Activated CD4-positive, CD25-positive, alpha-beta regulatory T cell (primary cell): ENCODE results near the gene CFAP251.
"Not testable (repeated sequence)": the region's sequence is repeated elsewhere in the genome, so short reads cannot be mapped to it uniquely, and the experiment has no call there.

Experiments used
- DNase-seq, 4 experiments: peaks; one replicate each; lab custom pipeline; 2025; lab: John Stamatoyannopoulos, UW

CFAP251 gene, protein sequence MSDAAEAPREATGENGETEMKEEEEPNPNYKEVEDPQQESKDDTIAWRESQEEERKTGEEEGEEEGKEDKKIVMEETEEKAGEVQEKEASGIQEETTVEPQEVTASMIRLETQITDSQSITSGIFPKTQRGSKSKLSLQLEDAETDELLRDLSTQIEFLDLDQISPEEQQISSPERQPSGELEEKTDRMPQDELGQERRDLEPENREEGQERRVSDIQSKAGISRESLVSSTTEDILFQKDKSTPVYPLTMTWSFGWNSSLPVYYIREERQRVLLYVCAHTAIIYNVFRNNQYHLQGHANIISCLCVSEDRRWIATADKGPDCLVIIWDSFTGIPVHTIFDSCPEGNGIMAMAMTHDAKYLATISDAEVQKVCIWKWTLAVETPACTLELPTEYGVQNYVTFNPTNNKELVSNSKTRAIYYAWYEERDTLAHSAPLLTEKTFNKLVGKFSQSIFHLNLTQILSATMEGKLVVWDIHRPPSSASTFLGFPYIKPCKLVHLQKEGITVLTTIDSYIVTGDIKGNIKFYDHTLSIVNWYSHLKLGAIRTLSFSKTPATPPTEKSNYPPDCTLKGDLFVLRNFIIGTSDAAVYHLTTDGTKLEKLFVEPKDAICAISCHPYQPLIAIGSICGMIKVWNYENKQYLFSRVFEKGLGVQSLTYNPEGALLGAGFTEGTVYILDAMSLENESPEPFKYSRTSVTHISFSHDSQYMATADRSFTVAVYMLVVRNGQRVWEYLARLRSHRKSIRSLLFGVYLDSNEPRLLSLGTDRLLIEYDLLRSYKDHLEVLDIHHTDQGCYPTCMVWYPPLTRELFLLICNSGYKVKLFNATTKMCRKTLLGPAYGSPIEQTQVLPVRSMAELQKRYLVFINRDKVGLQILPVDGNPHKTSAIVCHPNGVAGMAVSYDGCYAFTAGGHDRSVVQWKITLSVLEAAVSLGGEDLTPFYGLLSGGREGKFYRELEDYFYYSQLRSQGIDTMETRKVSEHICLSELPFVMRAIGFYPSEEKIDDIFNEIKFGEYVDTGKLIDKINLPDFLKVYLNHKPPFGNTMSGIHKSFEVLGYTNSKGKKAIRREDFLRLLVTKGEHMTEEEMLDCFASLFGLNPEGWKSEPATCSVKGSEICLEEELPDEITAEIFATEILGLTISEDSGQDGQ

DNA sequence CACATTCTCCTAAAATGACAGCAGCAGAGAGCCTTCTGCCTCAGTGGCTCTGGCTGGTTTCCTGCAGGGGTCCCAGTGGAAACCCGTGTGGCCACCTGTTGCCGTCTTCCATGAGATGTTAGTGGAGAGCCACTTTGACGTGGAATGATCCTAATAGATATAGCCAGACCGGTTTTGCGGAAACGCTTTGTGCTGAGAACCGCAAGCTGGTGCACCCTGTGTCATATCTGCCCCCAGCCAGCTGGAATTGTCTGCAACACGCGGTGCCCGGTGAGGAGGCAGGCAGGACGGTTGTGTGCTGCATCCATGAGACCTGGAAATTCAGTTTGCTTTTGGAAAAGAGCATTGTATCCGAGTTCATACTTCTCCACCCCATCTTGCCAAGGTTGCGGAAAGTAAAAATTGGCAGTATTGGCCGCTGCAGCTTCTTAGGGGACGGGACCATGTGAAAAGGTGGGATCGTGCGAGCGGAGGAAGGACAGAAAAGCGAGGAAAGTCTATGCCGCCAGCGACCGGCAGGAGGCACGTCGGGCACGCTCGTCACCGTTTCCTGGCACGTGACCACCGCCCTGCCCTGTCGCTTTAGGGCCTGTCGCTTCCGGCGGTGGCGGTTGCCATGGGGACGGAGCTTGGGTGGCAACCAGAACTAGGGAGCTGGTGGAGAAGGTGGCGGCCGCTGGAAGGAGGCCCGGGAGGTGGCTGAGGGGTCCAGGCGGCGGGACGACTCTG, at the start of gene CFAP251:
TSS of gene CFAP251 (plus strand) at position 643 of the 729 bp plus-strand sequence. CDS start 2,714 bp downstream, outside the sequence.
- peak; percentile 83 to 96 (median 90) for DNase-seq

DNA sequence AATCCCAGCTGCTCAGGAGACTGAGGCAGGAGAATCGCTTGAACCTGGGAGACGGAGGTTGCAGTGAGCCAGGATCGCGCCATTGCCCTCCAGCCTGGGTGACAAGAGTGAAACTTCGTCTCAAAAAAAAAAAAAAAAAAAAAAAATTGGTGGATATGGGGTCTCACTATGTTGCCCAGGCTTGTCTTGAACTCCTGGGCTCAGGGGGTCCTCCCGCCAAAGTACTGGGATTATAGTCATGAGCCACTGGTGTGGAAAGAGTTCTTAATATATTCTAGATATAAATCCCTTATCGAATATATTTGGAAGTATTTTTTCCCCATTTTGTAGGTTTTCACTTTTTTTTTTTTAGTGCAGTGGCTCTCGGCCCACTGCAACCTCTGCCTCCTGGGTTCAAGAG, 49.2 kb upstream of the CFAP251 start:
- DNase-seq, result not testable (repeated sequence)

DNA sequence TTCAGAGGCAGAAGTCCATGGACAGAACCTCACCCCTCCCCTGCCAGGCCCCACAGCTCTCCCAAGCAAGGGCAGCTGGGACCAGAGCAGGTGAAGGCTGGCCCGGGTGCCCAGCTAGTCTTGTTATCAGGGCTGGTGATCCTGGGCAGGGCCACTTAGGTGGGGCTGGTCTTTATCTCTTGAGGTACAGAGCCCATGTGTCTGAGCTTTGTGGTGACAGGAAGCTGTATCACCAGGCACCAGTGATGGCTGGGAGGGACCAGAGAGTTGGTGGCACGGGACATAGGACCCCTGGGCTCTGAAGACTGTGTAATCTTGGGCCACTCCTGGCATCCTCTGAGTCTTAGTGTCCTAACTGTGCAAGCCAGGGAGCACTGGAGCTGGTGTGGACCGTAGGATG, 46.9 kb upstream of the CFAP251 start:
- DNase-seq, result no peak

DNA sequence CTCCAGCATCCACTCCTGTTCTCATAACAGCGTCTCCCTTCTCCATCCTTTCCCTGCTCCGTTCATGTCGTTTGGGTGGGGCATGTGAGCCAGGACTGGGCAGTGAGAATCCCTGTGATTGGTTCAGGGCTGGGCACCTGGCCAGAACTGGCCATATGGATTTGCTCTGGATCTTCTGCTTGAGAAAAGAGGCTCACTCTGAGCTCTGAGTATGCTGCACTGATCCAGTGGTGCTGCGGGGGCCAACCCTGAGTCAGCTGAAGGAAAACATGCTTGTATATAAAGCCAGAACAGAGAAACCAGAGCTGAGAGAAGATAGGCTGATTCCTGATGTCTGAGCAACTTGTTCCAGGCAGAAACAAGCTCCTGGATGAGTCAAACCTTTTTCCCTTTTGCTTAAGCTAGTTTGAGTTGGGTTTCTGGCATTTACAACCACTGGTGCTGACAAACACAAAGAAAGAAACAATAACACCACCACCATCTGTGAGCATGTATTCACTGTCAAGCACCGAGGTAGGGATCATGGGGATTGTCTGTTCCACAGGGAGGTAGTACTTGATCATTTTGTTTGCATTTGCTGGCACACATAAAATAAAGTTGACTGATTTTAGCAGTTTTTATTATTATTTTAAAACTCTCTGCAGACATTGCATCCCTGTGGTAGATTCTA, 45.7 kb upstream of the CFAP251 start:
- DNase-seq, result no peak

DNA sequence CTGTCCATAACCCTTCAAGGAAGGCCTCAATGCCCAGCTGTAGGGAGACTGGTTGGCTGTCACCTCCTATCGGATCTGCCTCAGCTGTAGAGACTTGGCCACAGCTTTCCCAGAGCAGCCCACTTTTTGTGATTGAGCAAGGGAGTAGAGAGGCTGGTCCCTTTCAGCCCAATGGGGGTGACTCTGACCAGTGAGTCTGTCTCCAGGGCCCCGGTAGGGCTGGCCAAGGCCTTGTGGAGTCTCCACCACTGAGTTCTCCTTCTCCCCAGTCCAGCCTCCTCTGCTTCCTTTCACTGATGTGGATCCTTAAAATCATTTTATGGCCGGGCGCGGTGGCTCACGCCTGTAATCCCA, 45.2 kb upstream of the CFAP251 start:
- no peak for DNase-seq

DNA sequence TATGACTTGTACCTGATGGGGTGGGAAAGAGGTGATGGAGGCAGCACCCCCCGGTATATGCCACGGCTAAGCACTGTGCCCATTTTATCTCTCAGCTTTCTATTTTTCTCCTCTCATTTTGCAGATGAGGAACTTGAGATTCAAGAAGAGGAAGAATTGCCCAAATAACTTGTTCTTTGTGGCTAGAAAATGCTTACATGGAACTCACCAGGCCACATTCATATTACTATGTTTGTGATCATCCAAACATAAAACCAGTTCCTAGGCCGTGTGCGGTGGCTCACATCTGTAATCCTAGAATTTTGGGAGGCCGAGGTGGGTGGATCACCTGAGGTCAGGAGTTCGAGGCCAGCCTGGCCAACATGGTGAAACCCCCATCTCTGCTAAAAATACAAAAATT, 44.3 kb upstream of the CFAP251 start:
- no peak for DNase-seq

DNA sequence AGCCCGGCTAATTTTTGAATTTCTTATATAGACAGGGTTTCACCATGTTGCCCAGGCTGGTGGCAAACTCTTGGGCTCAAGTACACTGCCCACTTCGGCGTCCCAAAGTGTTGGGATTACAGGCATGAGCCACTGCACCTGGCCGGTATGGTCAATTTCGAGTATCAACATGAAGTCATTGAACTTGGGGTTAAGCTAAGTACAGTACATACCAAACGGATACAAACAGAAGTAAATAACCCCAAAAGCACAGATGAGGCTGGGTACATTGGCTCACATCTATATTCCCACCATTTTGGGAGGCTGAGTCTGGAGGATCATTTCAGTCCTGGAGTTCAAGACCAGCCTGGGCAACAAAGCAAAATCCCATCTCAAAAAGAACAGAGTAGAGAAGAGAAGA, 42.8 kb upstream of the CFAP251 start:
- no peak for DNase-seq

DNA sequence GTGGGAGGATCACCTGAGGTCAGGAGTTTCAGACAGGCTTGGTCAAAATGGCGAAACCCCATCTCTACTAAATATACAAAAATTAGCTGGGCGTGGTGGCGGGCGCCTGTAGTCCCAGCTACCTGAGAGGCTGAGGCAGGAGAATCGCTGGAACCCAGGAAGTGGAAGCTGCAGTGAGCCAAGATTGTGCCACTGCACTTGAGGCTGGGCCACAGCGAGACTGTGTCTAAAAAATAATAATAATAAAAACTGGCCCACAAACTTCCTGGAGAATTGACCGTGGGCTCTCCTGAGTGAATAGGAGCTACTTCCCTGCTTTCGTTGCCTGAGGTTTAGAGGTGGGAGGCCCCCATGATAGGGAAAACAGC, 42.3 kb upstream of the CFAP251 start:
- not testable (repeated sequence) for DNase-seq

DNA sequence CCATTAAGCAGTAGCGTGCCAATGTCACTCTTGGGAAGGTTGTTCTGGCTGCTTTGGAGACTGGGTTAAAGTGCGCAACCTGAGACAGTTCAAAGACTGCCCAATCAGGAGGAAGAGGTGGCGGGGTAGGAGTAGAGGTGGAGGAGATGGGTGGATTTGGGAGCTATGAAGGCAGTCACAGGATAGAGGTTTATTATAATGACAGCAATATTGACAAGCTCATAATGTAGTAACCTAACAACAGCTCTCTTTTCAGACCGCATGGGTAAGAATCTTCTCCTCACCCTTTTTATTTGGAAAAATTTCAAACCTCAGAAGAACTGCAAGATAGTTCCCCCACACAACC, 35.1 kb upstream of the CFAP251 start:
- no peak for DNase-seq

DNA sequence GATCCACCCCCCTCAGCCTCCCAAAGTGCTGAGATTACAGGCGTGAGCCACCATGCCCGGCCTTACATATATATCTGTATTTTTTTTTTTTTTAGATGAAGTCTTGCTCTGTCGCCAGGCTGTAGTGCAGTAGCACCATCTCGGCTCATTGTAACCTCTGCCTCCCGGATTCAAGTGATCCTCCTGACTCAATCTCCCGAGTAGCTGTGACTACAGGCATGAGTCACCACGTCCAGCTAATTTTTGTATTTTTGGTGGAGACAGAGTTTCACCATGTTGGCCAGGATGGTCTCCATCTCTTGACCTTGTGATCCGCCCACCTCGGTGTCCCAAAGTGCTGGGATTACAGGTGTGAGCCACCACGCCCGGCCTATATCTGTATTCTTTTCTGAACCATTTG, 33.3 kb upstream of the CFAP251 start:
- not testable (repeated sequence) for DNase-seq

DNA sequence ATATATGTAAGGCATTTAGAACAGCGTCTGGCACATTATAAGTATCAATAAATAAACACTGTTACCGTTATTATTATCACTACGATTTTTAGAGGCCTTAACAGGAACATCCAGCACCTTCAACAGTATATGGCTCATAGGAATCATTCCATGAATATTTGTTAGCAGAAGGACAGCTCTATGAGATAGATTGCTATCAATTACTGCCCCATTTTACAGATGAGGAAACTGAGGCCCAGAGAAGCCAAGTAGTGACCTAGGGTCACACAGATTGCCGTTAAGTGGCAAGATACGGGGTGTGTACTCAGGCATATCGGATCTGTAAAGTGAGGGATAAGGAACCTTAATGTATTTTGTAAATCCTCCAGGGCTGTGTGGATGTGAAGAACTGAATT, 30.3 kb upstream of the CFAP251 start:
- no peak for DNase-seq

DNA sequence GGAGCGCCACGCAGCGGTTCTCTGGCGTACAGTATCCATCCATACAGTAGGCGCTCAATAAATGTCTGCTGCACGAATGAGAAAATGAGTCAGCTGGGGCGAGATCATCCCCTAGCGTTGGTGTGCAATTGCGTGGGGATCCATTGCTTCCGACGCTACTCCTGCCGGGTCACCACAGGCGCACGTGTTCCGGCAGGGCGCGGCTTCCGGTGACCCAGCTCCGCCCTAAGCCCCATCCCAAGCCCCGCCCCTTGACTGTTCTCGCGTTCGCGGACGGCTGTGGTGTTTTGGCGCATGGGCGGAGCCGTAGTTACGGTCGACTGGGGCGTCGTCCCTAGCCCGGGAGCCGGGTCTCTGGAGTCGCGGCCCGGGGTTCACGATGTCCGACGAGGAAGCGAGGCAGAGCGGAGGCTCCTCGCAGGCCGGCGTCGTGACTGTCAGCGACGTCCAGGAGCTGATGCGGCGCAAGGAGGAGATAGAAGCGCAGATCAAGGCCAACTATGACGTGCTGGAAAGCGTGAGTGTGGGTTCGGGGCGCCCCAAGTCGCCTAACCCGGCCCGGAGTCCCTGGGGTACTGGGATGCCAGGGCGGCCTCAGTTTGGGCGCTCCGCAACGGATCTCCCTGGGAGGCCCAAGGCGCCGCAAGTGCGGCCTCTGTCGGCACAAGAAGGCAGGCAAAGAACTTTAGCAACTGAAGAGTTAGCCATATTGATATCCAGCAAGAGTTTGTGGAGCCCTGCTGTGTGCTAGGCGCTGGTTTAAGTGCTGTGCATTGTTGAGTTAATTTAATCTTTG, 29.7 kb upstream of the CFAP251 start, which contains the start of gene PSMD9:
TSS of gene PSMD9 (plus strand) at position 313 of the 796 bp plus-strand sequence. CDS start at position 380, 67 bp downstream.
- peak; percentile 96 to 99 (median 96) for DNase-seq

DNA sequence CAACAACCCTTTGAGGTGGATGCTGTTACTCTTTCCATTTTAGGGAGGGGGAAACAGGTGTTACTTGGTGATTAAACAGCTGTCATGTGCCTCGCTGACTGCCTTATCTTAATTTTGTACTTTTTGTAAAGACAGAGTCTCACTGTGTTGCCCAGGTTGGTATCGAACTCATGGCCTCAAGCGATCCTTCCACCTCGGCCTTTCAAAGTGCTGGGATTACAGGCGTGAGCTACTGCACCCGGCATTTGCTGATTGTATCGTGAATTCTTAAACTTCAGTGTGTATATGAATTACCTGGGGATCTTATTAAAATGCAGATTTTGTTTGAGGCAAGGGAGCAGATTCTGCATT, 29.1 kb upstream of the CFAP251 start:
- no peak for DNase-seq

DNA sequence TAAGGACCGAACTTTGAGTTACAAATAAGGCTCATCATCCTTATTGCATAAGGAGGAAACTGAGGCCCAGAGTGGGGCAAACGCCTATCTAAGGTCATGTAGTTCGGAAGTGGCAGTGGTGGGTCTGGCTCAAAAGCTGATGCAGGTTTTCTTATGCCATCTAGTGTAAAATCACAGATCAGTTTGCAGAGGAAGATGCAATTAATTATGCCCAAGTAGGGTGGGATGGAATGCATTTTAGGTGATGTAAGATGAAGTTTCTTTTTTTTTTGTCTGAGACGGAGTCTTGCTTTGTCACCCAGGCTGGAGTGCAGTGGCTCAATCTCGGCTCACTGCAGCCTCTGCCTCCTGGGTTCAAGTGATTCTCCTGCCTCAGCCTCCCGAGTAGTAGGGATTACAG, 28.7 kb upstream of the CFAP251 start:
- not testable (repeated sequence) for DNase-seq

DNA sequence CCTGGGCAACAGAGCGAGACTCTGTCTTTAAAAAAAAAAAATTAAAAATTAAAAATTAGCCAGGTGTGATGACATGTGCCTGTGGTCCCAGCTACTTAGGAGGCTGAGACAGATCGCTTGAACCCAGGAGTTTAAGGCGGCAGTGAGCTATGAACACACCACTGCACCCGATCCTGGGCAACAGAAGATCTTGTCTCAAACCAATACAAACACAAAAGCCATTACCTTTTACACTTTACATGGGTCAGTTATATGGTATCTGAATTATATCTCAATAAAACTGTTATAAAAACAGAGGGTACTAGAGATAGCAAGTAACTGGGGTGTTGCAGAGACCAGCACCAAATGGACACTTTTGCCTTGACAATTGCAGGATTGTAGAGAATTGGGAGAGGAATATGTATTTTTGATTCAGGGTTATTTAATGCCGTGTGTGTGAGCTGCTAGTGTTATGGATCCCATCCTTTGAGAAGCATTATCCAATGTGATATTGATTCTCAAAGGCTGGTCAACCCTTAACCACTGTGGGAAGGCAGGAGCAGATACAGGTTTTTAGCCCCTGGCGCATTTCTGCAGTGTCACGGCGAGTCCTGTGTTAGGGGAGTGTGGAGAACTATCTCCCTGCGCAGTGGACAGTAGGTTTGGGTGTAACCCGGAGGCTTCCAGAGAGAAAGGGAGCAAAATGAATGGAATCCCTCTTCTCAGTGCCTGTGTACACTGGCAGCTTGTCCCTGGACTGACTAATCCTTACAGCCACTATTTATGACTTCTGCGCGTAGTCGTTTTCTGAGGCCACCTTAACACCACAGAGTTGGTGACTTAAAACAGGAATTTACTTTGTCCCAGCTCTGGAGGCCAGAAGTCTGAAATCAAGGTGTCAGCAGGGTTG, 25.5 kb upstream of the CFAP251 start:
- DNase-seq, result no peak

DNA sequence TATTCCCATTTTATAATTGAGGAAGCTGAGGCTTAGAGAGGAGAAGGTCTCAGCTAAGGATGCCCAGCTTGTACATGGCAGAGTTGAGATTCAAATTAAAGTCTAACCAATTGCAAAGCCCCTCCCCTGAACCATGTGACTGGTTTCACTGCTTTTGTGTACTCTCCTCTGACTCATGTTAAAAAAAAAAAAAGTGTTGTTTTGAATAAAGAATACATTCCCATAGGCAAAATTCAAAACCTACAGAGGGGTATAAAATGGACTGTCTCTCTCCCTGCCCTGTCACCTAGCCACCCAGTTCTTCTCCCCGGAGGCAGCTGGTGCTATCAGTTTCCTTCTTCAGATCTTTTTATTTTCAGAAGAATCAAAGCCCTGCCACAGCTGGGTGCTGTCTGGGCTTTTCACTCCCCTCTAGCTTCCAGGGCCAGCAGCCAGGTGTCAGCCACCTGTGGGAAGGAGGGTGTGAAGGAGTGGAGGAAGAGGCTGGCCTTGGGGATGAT, 24.4 kb upstream of the CFAP251 start:
- no peak for DNase-seq

DNA sequence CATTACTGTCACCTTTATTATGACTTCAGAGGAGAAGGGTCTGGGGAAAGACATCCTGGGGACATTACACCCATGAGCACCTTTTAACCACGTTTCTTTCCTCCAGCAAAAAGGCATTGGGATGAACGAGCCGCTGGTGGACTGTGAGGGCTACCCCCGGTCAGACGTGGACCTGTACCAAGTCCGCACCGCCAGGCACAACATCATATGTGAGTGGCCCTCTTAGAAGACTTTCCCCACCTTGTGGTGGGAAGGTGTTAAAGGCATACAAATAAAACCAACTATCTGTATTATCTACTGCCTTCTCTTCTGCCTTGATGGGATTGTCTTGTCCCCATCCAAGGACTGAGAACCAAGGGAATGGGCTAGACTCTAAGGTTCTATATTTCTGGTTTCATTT, 23.8 kb upstream of the CFAP251 start:
- DNase-seq, result no peak

DNA sequence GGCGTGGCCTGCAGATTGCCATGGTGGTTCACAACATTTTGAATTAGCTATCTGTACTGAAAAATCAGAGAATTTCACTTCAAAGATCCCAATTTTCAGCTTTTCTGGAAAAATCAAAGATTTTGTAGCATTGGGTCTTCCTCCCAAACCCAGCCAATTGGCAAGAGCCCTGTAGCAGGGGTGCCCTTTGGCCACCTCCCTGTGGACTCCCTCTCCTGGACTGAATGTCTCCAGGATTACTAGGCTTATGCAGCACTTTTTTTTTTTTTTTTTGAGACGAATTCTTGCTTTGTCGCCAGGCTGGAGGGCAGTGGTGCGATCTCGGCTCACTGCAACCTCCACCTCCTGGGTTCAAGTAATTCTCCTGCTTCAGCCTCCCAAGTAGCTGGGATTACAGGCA, 20.1 kb upstream of the CFAP251 start:
- no peak for DNase-seq

DNA sequence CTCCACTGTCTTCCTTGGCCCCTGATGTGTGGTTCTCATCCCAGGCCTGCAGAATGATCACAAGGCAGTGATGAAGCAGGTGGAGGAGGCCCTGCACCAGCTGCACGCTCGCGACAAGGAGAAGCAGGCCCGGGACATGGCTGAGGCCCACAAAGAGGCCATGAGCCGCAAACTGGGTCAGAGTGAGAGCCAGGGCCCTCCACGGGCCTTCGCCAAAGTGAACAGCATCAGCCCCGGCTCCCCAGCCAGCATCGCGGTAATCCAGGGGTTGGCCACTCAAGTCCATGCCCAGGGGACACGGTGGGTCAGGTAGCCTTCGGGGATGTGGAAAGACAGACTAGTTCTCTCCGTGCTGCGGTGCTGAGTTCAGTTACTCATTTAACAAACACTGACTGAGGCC, 18.8 kb upstream of the CFAP251 start:
- no peak for DNase-seq
